Measurements from ENCODE around the gene RAB11B. TPM values are rescaled to one million over a fixed set of nuclear protein-coding genes. Genes with fewer than 3 reads are reported as not detected.
"Not testable (repeated sequence)": the region's sequence is repeated elsewhere in the genome, so short reads cannot be mapped to it uniquely, and the experiment has no call there.

The RAB11B gene
- total RNA-seq, 1 donor from 2014 or later = 130 TPM

DNA sequence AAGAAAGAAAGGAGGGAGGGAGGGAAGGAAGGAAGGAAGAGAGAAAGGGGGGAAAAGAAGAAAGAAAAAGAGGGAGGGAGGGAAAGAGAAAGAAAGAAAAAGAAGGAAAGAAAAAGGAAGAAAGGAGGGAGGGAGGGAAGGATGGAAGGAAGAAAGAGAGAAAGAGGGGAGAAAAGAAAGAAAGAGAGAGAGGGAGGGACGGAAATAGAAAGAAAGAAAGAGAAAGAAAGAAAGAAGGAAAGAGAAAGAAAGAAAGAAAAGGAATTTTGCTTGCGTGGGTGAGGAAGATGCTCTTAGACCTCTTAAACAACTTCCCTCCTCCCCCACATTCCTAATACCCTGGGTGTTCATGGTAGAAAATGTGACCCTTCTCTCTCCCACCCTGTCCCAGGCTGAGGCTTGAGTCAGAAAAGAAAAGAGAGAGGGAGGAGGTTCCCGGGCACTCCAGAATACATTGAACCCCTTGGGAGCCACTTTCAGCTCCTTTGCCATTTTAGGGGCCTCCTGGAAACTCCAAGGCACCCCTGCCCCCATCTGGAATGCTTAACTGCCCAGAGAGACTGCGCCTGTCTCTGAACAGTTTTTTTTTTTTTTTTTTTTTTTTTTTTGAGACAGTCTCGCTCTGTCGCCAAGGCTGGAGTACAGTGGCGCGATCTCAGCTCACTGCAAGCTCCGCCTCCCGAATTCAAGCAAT, 37.9 kb upstream of the RAB11B start:
- Mint-ChIP-seq H3K27ac (ENCODE audit: unreplicated experiment) (no peak overlapping the region), H3K4me1 (ENCODE audit: unreplicated experiment) (peaks cover 8% of the 10 kb centered on the region), H3K36me3 (ENCODE audit: low read depth, unreplicated experiment) (peaks cover 8% of the 10 kb centered on the region), H3K27me3 (ENCODE audit: unreplicated experiment) (peaks cover 3% of the 10 kb centered on the region), H3K9me3 (ENCODE audit: unreplicated experiment) (no peaks in the 10 kb centered on the region), H3K4me3 (ENCODE audit: unreplicated experiment) (no peak overlapping the region)
- DNase-seq (ENCODE audit: low spot score) = no peak
- TF ChIP-seq, protein P1, sequence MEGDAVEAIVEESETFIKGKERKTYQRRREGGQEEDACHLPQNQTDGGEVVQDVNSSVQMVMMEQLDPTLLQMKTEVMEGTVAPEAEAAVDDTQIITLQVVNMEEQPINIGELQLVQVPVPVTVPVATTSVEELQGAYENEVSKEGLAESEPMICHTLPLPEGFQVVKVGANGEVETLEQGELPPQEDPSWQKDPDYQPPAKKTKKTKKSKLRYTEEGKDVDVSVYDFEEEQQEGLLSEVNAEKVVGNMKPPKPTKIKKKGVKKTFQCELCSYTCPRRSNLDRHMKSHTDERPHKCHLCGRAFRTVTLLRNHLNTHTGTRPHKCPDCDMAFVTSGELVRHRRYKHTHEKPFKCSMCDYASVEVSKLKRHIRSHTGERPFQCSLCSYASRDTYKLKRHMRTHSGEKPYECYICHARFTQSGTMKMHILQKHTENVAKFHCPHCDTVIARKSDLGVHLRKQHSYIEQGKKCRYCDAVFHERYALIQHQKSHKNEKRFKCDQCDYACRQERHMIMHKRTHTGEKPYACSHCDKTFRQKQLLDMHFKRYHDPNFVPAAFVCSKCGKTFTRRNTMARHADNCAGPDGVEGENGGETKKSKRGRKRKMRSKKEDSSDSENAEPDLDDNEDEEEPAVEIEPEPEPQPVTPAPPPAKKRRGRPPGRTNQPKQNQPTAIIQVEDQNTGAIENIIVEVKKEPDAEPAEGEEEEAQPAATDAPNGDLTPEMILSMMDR (IDR thresholded peaks at IDR 0.05; ENCODE audit: unreplicated experiment) = no peak

DNA sequence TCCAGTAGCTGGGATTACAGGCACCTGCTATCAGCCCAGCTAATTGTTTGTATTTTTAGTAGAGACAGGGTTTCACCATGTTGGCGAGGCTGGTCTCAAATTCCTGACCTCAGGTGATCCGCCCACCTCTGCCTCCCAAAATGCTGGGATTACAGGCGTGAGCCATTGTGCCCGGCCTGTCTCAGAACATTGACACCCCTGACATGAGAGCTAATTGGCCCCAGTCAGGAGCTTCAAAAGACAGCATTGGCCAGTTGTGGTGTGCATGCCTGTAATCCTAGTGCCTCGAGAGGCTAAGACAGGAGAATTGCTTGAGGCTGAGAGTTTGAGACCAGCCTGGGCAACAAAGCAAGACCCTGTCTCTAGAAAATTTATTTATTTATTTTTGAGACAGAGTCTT, 37.3 kb upstream of the RAB11B start:
- H3K4me1 Mint-ChIP-seq (ENCODE audit: unreplicated experiment); H3K27me3 Mint-ChIP-seq (ENCODE audit: unreplicated experiment); H3K9me3 Mint-ChIP-seq (ENCODE audit: unreplicated experiment); DNase-seq (ENCODE audit: low spot score); H3K4me3 Mint-ChIP-seq (ENCODE audit: unreplicated experiment); H3K36me3 Mint-ChIP-seq (ENCODE audit: low read depth, unreplicated experiment); H3K27ac Mint-ChIP-seq (ENCODE audit: unreplicated experiment): not testable (repeated sequence)

DNA sequence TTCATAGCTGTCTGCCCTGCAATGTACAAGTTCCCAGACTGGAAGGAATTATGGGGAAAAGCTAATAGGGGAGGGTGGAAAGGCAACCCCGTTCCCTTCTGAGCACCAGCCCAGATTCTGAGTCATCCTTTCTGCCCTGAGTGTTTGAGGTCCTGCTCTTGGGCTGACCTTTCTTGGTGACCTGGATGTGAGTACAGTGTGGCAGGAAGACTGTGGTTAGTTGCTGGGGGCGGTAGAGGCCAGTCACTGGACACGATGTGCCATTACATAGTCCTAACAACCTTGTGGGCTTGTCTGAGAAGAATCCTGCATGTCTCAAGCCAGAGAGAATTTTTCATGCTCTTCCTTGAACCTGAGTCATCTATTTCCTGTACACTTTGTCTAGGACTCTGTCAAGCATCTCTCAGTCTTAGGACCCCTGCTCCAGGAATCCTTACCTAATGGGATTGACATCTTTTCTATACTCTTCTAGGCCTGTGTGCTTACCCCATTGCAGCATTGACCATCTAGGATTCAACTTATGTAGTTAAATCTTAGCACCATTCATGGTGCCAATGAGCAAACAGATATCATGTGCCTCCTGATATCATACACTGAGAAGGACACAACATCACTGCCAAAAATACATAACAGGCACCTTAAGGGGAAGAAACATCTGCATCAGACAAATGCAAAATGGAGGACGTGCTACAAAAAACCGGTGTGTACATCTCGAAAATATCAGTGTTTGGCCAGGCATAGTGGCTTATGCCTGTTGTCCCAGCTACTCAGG, 34.3 kb upstream of the RAB11B start:
- Mint-ChIP-seq H3K9me3 (ENCODE audit: unreplicated experiment) (no peaks in the 10 kb centered on the region), H3K4me3 (ENCODE audit: unreplicated experiment) (peak overlapping the region; percentile 1), H3K4me1 (ENCODE audit: unreplicated experiment) (peaks cover 6% of the 10 kb centered on the region), H3K36me3 (ENCODE audit: low read depth, unreplicated experiment) (peaks cover 8% of the 10 kb centered on the region), H3K27ac (ENCODE audit: unreplicated experiment) (peak overlapping the region; percentile 1), H3K27me3 (ENCODE audit: unreplicated experiment) (peaks cover 2% of the 10 kb centered on the region)
- TF ChIP-seq, protein P1 (IDR thresholded peaks at IDR 0.05; ENCODE audit: unreplicated experiment) = no peak
- no peak for DNase-seq (ENCODE audit: low spot score)

DNA sequence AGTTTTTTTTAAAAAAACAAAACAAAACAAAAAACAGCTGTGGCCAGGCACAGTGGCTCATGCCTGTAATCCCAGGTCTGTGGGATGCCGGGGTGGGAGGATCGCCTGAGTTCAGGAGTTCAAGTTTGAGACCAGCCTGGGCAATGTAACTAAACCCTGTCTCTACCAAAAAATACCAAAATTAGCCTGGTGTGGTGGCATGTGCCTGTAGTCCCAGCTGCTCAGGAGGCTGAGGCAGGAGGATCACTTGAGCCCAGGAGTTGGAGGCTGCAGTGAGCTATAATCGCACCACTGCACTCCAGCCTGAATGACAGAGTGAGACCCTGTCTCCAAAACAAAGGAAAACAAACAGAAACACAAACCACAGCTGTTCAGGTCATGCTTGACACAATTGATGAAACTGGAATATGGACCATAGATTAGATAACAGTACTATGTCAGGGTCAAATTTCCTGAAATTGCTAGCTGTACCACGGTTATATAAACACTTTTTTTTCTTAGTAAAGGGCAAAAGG, 33.1 kb upstream of the RAB11B start:
- peaks cover 2% of the 10 kb centered on the region for H3K27me3 Mint-ChIP-seq (ENCODE audit: unreplicated experiment)
- DNase-seq (ENCODE audit: low spot score) = no peak
- TF ChIP-seq, protein P1 (IDR thresholded peaks at IDR 0.05; ENCODE audit: unreplicated experiment) = no peak
- peaks cover 8% of the 10 kb centered on the region for H3K36me3 Mint-ChIP-seq (ENCODE audit: low read depth, unreplicated experiment)
- peaks cover 8% of the 10 kb centered on the region for H3K4me1 Mint-ChIP-seq (ENCODE audit: unreplicated experiment)
- H3K4me3 Mint-ChIP-seq (ENCODE audit: unreplicated experiment) = no peak overlapping the region
- no peaks in the 10 kb centered on the region for H3K9me3 Mint-ChIP-seq (ENCODE audit: unreplicated experiment)
- H3K27ac Mint-ChIP-seq (ENCODE audit: unreplicated experiment) = peak overlapping the region; percentile 30

GRCh38 chr19:8358948-8359347, 31.2 kb upstream of the RAB11B start:
- no peak for DNase-seq (ENCODE audit: low spot score)
- Mint-ChIP-seq H3K27ac (ENCODE audit: unreplicated experiment) (no peak overlapping the region), H3K4me3 (ENCODE audit: unreplicated experiment) (no peak overlapping the region), H3K4me1 (ENCODE audit: unreplicated experiment) (peaks cover 12% of the 10 kb centered on the region), H3K27me3 (ENCODE audit: unreplicated experiment) (peaks cover 4% of the 10 kb centered on the region), H3K36me3 (ENCODE audit: low read depth, unreplicated experiment) (peaks cover 8% of the 10 kb centered on the region), H3K9me3 (ENCODE audit: unreplicated experiment) (no peaks in the 10 kb centered on the region)
- TF ChIP-seq, protein P1 (IDR thresholded peaks at IDR 0.05; ENCODE audit: unreplicated experiment) = no peak

All from endothelial cell (in vitro differentiated cells).